MG63 (cell line): Measurements from ENCODE around the gene DARS1. TPM values are rescaled to one million over a fixed set of nuclear protein-coding genes. Genes with fewer than 3 reads are reported as not detected.
A peak's percentile ranks its signal among the peaks of the same experiment; 100 is the strongest.

Source experiments
- DNase-seq: peaks from one replicate; pipeline ENCODE4 v3.0.0-alpha.2; 2020
- H3K27me3 ChIP-seq: fragments of 250-450 bp; sonication (Bioruptor Pico); 2 replicates; pipeline ENCODE4 v1.5.1; 2020; ENCODE audit warnings: mild to moderate bottlenecking, moderate library complexity
- H3K36me3 ChIP-seq: fragments of 250-450 bp; sonication (Bioruptor Pico); 2 replicates; pipeline ENCODE4 v1.5.1; 2020; ENCODE audit warnings: mild to moderate bottlenecking, moderate library complexity
- H3K4me3 ChIP-seq: fragments of 250-450 bp; sonication (Bioruptor Pico); 2 replicates; pipeline ENCODE4 v1.5.1; 2020; ENCODE audit warnings: mild to moderate bottlenecking, moderate library complexity
- H3K9me3 ChIP-seq: fragments of 250-450 bp; sonication (Bioruptor Pico); 2 replicates; pipeline ENCODE4 v1.5.1; 2020; ENCODE audit warnings: mild to moderate bottlenecking, moderate library complexity
- total RNA-seq: library from RNA; depleted of rRNA; stranded (reverse); fragments of >200 nt; shearing (Covaris generic); gene quantifications from 2 replicates; pipeline ENCODE4 v1.2.3, GENCODE V29; 2014; ENCODE audit warnings: low replicate concordance; rRNA removed

DARS1 gene
- total RNA-seq: 107 and 135 TPM in 2 replicates

DNA sequence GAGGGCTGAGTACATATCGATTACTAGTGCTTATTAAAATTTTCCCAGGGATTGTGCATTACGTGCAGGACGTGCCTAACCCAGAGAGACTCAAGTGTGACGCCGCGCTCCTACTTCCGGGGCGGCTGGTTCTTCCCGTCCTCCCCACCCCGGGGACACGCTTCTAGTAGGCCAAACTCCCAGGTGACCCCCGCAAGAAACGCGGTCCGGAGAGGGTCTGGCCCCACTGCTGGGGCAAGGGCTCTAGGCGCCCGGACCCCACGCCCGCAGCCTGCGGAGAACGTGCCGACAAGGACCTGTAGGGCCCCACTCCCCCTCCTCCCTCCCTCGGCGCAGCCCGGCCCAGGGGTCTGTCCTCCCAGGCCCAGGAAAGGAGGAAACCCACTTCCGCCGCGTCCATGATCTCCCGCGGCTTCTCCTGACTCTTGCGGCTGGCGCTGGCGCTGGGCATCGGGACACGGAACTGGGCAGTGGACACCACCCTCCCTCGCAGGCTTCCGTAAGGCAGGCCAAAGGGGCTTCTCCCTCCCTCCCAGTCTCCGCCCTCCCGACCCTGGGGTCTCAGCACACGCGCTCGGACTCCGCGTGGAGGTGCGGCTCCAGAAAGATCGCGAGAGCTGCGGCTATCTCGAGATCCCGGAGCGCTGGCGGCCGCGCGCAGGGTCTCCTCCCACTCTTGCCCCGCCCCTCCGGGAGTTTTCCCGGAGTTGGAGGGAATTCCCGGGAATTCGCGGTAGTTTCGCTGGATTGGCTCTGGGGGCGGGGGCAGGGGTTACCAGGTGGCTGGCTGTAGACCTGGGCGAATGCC lies at the start of gene DARS1:
DARS1 (minus strand) TSS at position 609 of the 808 bp plus-strand sequence; CDS start at position 451, 158 bp downstream.
- H3K4me3 ChIP-seq: peak within 1 kb of the TSS; percentile 96

DNA sequence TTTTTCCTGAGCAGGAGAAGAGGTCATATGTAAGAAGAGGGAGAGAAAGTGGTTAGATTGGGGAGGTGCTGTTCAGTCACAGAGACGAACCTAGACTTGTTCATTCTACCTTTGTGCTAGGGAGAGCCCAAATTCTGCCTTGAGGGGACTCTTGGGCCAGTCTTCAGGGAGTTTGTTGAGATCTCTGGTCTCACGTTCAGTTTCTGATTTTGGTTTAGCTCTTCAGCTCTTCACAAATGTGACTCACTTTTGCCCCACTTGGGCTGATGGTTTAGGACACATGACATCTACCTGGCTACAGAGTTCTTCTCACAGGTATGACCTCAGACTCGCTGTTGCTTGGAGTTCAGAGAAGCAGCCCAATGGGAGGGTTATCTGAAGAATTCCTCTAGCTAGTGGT lies 49.2 kb upstream of the DARS1 start:
- no peak overlapping the region for H3K4me3 ChIP-seq
- no peaks in the 10 kb centered on the region for H3K27me3 ChIP-seq
- H3K36me3 ChIP-seq: no peaks in the 10 kb centered on the region
- DNase-seq: no peak
- no peaks in the 10 kb centered on the region for H3K9me3 ChIP-seq

More for the DNA sequence above, at the start of gene DARS1:
- Histone ChIP-seq H3K36me3 (peaks cover 26% of the 10 kb centered on the region), H3K27me3 (no peaks in the 10 kb centered on the region), H3K9me3 (no peaks in the 10 kb centered on the region)
- peak; percentile 92 for DNase-seq

GRCh38 chr2:136032817-136033535 lies 47.5 kb upstream of the DARS1 start:
- H3K9me3 ChIP-seq: no peaks in the 10 kb centered on the region
- no peaks in the 10 kb centered on the region for H3K27me3 ChIP-seq
- H3K4me3 ChIP-seq: no peak overlapping the region
- no peak for DNase-seq
- H3K36me3 ChIP-seq: no peaks in the 10 kb centered on the region

DNA sequence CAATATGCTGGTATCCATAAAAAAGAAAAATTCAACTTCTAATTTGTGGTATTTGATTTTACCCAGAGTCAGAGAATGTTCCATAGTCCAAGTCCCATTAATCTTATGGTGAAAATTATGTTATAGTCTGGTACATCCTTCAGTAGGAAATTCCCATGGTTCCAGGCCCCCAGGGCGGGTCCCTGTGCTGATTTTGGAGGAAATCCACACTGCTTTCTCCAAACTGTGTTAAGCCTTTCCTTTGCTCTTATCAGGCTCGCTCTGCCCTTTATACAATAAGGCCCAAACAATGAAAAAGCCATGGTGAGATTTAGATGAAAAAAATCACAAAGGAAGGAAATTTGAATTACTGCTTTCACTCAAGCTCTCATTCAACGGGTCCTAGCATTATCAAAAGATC lies 46.8 kb upstream of the DARS1 start:
- Histone ChIP-seq H3K9me3 (no peaks in the 10 kb centered on the region), H3K4me3 (no peak overlapping the region), H3K36me3 (no peaks in the 10 kb centered on the region), H3K27me3 (no peaks in the 10 kb centered on the region)
- DNase-seq: no peak

DNA sequence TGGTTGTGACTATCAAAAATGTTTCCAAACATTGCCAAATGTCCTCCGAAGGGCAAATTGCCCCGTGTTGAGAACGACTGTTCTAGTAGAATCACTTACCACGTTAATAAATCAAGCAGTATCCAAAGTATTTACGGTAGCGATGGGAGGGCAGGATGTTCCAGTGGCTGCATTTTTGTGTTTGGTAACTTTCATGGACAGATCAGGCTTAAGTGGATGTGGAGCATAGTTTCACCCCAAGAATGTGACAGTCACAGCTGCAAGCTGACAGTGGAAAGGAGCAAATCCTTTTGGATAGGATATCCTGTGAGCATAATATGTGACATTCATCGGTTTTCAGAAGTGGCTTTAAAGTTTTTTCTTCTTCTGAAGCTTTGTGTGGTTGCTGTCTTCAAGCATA lies 46.3 kb upstream of the DARS1 start:
- no peaks in the 10 kb centered on the region for H3K36me3 ChIP-seq
- H3K4me3 ChIP-seq: no peak overlapping the region
- no peak for DNase-seq
- no peaks in the 10 kb centered on the region for H3K9me3 ChIP-seq
- H3K27me3 ChIP-seq: no peaks in the 10 kb centered on the region

GRCh38 chr2:136030406-136030805 lies 45.0 kb upstream of the DARS1 start:
- Histone ChIP-seq H3K4me3 (no peak overlapping the region), H3K36me3 (no peaks in the 10 kb centered on the region), H3K9me3 (no peaks in the 10 kb centered on the region), H3K27me3 (no peaks in the 10 kb centered on the region)
- DNase-seq: no peak

DNA sequence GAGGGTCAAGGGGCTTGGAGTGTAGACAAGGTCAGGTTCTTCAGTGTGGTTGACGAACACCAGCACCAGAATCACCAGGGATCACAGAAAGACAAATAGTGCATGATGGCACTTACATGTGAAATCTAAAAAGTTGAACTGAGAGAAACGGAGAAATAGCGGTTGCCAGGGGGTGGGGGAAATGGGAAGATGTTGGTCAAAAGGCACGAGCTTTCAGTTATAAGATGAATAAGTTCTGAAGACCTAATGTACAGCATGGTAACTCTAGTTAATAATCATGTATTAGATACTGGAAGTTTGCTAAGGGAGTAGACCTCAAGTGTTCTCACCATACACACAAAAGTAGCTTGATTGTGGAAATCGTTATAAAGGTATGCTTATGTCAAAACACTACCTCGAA lies 43.7 kb upstream of the DARS1 start:
- H3K4me3 ChIP-seq: no peak overlapping the region
- H3K36me3 ChIP-seq: no peaks in the 10 kb centered on the region
- H3K9me3 ChIP-seq: no peaks in the 10 kb centered on the region
- no peak for DNase-seq
- H3K27me3 ChIP-seq: no peaks in the 10 kb centered on the region

GRCh38 chr2:136028001-136028400 lies 42.6 kb upstream of the DARS1 start:
- no peaks in the 10 kb centered on the region for H3K27me3 ChIP-seq
- no peak for DNase-seq
- H3K4me3 ChIP-seq: no peak overlapping the region
- H3K9me3 ChIP-seq: no peaks in the 10 kb centered on the region
- H3K36me3 ChIP-seq: no peaks in the 10 kb centered on the region

DNA sequence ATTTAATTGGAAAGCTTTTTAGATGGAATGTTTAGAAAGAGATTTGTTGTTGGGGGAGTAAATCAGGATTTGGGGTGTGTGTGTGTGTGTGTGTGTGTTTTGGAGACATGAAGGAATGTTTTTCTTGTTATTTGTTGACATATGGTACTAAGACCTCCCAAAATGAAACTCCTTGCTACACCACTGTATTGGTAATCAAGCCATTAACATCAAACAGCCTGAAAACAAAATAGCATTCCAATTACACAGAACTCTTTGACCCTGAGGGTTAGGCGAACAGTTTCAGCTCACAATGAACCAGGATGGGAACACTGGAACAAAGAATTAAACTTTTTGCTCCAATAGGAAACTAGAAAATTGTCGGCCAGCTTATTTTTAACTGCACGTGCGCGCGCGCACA lies 41.7 kb upstream of the DARS1 start:
- no peak for DNase-seq
- Histone ChIP-seq H3K4me3 (no peak overlapping the region), H3K36me3 (no peaks in the 10 kb centered on the region), H3K9me3 (no peaks in the 10 kb centered on the region), H3K27me3 (no peaks in the 10 kb centered on the region)

GRCh38 chr2:136025057-136025973 lies 39.9 kb upstream of the DARS1 start:
- H3K4me3 ChIP-seq: no peak overlapping the region
- no peaks in the 10 kb centered on the region for H3K27me3 ChIP-seq
- no peak for DNase-seq

DNA sequence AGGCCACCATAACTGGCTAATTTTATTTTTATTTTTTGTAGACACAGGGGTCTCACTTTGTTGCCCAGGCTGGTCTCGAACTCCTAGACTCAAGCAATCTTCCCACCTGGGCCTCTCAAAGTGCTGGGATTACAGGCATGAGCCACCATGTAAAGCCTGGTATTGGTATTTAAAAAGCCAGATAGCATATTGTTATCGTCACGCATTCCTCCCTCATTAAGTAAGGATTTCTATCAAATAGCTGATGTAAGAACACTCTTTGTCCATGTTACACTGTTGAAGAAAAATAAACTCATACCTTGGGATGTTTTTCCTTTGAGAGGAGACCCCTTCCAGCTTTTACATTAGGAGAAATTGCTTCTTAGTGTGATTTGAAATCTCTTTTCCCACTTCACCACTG lies 39.2 kb upstream of the DARS1 start:
- no peaks in the 10 kb centered on the region for H3K27me3 ChIP-seq
- no peak for DNase-seq
- H3K9me3 ChIP-seq: no peaks in the 10 kb centered on the region
- H3K4me3 ChIP-seq: no peak overlapping the region
- no peaks in the 10 kb centered on the region for H3K36me3 ChIP-seq

More at GRCh38 chr2:136025057-136025973, 39.9 kb upstream of the DARS1 start:
- H3K9me3 ChIP-seq: no peaks in the 10 kb centered on the region
- H3K36me3 ChIP-seq: no peaks in the 10 kb centered on the region

- no peaks in the 10 kb centered on the region for H3K27me3 ChIP-seq
- no peaks in the 10 kb centered on the region for H3K9me3 ChIP-seq
- H3K36me3 ChIP-seq: no peaks in the 10 kb centered on the region
- H3K4me3 ChIP-seq: no peak overlapping the region
- DNase-seq: no peak
Observed at GRCh38 chr2:136024185-136024584, 38.8 kb upstream of the DARS1 start.

DNA sequence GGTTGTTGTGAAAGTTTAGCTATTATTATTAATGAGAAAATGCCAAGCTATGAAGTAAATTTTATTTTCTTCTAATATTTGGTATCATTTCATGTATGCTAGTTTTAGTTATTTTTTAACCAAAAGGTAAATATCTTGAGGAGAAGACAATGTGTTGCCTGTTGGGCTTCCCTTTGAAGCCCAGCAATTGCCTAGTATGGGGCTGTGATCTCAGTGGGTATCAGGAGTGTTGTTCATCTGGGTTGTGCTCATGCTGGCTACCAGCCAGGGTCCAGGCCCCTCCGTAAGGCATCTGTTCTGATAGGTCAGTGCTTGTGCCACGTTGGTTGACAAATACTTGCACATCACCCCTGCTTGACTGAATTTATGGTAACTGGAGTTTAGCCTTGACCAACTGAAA lies 38.0 kb upstream of the DARS1 start:
- DNase-seq: no peak
- H3K9me3 ChIP-seq: no peaks in the 10 kb centered on the region
- no peaks in the 10 kb centered on the region for H3K36me3 ChIP-seq

GRCh38 chr2:136022396-136023146 lies 37.1 kb upstream of the DARS1 start:
- no peak overlapping the region for H3K4me3 ChIP-seq
- no peaks in the 10 kb centered on the region for H3K9me3 ChIP-seq
- no peaks in the 10 kb centered on the region for H3K27me3 ChIP-seq
- no peaks in the 10 kb centered on the region for H3K36me3 ChIP-seq
- DNase-seq: no peak

More for the DNA sequence above, 38.0 kb upstream of the DARS1 start:
- Histone ChIP-seq H3K27me3 (no peaks in the 10 kb centered on the region), H3K4me3 (no peak overlapping the region)

- no peak for DNase-seq
- no peaks in the 10 kb centered on the region for H3K36me3 ChIP-seq
- no peaks in the 10 kb centered on the region for H3K27me3 ChIP-seq
- no peaks in the 10 kb centered on the region for H3K9me3 ChIP-seq
- no peak overlapping the region for H3K4me3 ChIP-seq
Observed at GRCh38 chr2:136021976-136022375, 36.5 kb upstream of the DARS1 start.

DNA sequence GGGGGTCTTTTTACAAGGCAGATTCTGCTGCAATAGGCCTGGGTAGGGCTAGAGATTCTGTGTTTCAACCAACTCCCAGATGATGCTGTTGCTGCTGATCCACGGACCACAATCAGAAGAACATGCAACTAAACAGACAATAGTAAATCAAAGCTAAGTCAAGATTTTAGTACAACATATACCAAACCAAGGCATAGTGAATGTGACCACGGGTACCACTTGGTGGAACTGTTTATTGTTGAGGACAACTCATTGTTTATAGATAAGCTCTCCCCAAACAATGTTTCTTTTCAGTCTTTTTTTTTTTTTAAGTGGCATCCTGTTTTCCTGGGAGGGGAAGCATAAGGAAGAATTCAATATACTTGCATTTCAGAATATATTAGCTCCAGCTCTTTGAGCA lies 36.0 kb upstream of the DARS1 start:
- H3K9me3 ChIP-seq: no peaks in the 10 kb centered on the region
- no peak overlapping the region for H3K4me3 ChIP-seq
- no peaks in the 10 kb centered on the region for H3K36me3 ChIP-seq
- no peak for DNase-seq
- no peaks in the 10 kb centered on the region for H3K27me3 ChIP-seq
